Globus pallidus (tissue), 1 donor: ENCODE data around the gene IFT122.
A peak's percentile ranks its signal among the peaks of the same experiment; 100 is the strongest.
"Not testable (repeated sequence)": the region's sequence is repeated elsewhere in the genome, so short reads cannot be mapped to it uniquely, and the experiment has no call there.

Experiments used
- DNase-seq: peaks from one replicate; pipeline ENCODE4 v3.0.0-alpha.2; 2015; ENCODE audit warnings: low spot score

Gene IFT122, protein sequence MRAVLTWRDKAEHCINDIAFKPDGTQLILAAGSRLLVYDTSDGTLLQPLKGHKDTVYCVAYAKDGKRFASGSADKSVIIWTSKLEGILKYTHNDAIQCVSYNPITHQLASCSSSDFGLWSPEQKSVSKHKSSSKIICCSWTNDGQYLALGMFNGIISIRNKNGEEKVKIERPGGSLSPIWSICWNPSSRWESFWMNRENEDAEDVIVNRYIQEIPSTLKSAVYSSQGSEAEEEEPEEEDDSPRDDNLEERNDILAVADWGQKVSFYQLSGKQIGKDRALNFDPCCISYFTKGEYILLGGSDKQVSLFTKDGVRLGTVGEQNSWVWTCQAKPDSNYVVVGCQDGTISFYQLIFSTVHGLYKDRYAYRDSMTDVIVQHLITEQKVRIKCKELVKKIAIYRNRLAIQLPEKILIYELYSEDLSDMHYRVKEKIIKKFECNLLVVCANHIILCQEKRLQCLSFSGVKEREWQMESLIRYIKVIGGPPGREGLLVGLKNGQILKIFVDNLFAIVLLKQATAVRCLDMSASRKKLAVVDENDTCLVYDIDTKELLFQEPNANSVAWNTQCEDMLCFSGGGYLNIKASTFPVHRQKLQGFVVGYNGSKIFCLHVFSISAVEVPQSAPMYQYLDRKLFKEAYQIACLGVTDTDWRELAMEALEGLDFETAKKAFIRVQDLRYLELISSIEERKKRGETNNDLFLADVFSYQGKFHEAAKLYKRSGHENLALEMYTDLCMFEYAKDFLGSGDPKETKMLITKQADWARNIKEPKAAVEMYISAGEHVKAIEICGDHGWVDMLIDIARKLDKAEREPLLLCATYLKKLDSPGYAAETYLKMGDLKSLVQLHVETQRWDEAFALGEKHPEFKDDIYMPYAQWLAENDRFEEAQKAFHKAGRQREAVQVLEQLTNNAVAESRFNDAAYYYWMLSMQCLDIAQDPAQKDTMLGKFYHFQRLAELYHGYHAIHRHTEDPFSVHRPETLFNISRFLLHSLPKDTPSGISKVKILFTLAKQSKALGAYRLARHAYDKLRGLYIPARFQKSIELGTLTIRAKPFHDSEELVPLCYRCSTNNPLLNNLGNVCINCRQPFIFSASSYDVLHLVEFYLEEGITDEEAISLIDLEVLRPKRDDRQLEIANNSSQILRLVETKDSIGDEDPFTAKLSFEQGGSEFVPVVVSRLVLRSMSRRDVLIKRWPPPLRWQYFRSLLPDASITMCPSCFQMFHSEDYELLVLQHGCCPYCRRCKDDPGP

GRCh38 chr3:129439817-129440617, at the start of gene IFT122, which contains the start of gene MBD4:
Gene IFT122, plus strand, starts transcription at chr3:129440224. Its CDS starts 107 bp downstream, at chr3:129440331.
Gene MBD4, minus strand, starts transcription at chr3:129439948. Its CDS starts 115 bp downstream, at chr3:129439833.
- peak; percentile 98 for DNase-seq

DNA sequence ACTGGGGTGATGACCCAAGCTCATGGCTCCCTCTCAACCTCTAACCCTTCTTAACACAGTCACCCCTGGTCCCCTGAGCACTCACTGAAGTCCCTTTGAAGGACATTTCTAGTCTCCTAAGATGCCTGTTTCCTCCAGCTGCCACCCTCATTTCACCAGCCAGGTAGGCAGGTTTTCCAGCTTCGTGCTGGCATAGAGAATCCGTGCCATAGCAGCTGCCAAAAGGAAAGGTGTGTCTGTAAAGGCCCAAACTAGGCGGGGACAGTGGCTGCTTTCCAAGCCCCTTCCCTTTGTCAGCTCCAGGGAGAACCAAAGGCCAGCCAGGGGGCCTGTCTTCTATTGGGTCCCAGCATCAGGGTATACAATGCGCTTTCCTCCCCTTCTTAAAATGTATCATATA, 48.4 kb upstream of the IFT122 start:
- DNase-seq, result not testable (repeated sequence)

DNA sequence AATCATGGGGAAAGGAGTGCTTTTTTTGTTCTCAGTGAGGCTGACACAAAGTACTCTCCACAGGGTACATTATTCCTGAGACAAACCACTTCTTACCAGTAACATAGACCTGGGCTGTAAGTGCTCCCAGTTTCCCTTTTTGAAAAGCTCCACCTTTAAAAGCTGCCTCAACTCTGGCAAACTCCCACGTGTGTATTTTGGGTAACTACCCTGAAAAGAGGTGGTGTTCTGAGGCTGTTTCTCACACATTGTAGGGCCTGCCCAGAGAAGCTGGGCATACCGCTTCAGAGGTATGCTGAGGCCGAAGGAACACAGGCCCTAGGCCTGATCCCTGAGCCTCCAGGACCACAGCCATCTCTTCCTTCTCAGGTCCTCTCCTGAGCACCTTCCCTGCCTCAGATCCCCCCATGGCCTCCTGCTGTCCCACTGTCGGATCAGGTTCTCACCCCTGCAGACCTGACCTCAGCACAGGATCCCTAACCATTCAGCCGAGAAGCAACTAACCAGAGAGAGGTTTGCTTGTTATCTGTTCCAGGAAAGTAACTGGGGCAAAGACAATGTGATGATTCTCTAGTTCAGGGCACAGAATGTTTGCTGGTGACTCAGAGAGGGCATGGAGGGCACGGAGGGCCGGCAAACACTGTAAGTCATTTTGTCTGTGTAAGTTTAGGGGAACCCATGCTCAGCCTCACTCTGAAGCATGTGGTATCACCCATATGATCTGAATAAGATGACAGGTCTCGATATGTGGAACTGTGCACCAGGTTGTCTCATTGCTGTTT, 47.7 kb upstream of the IFT122 start:
- DNase-seq, result not testable (repeated sequence)

GRCh38 chr3:129393271-129393670, 46.8 kb upstream of the IFT122 start:
- DNase-seq, result no peak

DNA sequence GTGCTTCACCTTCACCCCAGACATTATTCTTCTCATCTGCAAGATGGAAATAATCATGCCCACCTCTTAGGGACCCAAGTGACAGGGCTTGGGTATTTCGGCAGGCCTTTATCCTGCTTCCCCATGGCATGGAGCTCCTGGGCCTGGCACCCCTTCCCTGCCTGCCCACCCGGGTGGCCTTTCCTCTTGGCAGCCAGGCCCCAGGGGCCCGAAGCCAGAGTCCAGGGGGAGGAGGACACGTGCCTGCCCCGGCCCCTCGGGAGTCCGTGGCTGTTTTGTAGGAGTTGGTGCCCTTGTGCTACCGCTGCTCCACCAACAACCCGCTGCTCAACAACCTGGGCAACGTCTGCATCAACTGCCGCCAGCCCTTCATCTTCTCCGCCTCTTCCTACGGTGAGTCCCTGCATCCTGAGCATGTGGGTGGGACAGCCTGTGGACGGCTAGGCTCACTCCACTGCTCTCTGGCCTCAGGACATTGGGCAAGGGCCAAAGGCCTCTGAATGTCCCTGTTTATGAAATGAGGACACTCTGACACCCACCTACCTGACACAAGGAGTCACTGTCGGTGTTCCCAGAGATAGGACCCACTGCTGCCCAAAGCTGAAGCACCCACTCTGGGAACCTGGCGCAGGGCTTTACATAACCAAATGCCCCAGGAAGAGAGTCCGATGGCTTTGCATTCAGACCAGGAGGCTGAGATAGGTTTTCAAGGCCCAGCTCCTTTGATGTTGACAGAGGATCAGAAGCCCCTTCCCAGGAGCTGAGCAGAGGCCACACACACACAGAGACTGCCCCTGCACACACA, 46.1 kb upstream of the IFT122 start:
- not testable (repeated sequence) for DNase-seq

DNA sequence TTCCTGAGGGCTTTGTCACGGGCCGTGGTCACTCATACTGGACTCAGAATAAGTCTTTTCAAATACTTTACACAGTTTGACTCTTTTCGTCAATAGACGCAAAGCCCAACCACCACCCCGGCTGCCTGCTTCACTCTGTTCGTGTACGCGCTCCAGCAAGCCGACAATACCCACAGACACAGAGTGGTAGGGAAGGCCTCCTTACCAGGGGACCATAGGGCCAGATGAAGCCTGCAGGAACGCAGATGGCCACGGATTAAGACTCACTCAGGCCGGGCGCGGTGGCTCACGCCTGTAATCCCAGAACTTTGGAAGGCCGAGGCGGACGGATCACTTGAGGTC, 41.2 kb upstream of the IFT122 start:
- no peak for DNase-seq

- DNase-seq, result peak; percentile 94
These were observed 40.7 kb upstream of the IFT122 start for GRCh38 chr3:129399145-129399894.

DNA sequence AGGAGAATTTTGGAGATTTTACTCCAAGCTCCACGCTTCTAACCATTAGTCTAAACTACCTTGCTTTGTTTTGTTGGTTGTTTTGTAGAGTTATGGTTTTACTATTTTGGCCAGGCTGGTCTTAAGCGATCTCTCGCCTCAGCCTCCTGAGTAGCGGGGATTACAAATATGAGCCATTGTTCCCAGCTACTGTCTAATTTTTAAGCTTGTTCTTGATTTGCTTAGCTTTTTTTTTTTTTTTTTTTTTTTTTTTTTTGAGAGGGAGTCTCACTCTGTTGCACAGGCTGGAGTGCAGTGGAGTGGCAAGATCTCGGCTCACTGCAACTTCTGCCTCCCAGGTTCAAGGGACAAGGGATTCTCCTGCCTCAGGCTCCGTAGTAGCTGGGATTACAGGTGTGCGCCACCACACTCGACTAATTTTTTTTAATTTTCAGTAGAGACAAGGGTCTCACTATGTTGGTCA, 40.1 kb upstream of the IFT122 start:
- DNase-seq, result no peak

- DNase-seq, result no peak
These were observed 37.8 kb upstream of the IFT122 start for GRCh38 chr3:129402210-129402609.

DNA sequence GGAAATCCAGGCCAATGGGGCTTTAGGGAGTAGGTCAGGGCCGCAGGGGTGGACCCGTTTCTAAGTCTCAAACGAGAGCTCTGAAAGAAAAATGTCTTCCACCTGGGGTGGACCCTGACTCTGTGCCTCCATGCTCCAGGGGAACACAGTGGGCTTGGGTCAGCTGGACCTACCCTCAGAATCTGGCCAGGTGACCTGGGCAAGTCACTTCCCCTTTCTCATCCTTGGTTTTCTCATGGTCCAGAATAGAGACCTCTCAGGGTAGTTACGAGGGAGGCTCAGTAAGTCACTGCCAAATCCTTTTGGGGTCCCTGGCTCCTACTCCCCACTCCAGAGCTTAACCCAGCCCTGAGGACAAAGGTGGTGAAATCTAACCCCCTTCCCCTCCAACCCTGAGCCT, 37.4 kb upstream of the IFT122 start:
- no peak for DNase-seq

DNA sequence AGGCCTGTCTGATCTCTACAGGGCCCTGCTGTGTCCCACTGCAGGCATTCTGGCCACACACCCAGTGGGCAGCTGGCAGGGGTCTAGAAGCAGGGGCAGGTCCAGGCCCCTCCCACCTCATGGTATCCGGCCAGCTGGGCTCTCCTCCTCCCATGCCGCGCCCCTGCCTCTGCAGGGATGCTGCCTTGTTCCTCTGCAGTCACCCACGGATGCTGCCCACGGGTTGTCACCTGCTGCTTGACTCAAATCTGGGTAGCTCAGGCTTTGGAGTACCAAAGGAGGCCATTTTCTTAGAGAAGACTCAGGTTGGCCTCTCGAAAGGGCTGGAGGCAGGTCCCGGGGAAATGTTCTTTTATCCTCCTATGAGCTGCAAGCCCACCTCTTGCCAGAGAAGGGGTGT, 36.6 kb upstream of the IFT122 start:
- DNase-seq, result no peak

DNA sequence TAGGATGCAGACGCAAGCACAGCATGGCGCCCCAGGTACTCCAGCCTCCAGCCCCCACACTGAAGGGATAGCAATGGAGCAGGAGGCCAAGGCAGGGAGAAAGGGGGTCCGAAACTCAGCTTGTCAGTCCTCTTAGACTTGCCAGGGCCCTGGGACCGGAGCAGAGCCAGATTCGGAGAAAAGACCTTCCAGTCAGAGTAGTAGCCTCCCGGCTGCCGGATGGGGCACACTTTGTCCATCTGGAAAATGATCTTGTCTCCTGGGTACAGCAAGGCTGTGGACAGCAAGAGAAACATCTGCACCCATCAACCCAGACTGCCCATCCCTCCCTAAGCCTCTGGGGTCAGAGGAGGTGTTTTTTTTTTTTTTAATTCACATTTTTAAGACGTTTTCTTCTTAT, 35.9 kb upstream of the IFT122 start:
- no peak for DNase-seq

- no peak for DNase-seq
These were observed 35.4 kb upstream of the IFT122 start for GRCh38 chr3:129404610-129405009.

GRCh38 chr3:129409541-129409940, 30.5 kb upstream of the IFT122 start:
- DNase-seq, result no peak

GRCh38 chr3:129410971-129411370, 29.1 kb upstream of the IFT122 start:
- DNase-seq, result no peak

DNA sequence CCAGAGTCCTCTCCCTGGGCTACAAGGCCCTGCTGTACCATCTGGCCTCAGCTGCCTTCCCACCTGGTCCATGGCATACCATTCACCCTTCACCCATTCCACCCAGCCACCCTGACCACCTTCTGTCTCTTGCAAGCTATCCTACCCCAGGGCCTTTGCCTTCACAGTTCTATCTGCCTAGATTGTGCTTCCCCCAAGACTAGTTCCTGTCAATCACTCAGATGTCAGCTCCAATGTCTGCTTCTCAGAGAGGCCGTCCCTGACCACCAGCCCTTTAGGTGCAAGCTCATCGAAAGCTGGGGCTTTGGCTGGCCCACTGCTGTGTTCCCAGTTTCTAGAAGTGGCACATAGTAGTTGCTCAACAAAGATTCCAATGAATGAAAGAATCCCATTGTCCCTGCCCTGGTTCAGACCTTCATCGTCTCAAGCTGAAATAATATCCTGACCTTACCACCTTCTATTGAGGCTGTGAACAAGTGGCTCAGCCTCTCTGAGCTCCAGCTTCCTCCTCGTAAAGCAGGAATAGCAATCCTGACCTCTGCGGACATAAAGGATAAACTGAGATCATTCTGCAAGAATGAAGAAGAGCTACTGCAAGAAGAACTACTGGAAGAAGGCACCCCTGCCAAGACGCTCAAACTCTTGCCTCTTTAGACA, 27.4 kb upstream of the IFT122 start:
- no peak for DNase-seq

DNA sequence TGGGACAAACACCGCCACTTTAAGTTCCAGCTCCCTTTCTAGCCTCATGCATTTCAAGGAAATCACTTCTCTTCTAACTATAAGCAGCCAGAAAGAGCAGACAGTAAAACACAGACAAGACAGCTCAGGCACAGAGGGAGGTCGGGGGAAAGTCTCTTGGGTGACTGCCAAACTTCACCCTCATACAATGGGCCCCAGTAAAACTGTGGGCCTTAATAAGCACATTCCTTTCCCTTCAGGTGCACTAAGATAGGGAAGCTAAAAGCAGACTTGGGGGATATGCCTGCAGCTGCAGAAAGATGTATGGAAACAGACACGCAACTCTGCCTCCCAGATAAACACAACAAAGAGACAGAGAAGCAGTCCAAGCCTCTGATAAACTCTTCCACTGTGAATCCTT, 26.8 kb upstream of the IFT122 start:
- DNase-seq, result not testable (repeated sequence)
